ENCODE measurements around the gene AFP.
A peak's percentile ranks its signal among the peaks of the same experiment; 100 is the strongest.

AFP gene

DNA sequence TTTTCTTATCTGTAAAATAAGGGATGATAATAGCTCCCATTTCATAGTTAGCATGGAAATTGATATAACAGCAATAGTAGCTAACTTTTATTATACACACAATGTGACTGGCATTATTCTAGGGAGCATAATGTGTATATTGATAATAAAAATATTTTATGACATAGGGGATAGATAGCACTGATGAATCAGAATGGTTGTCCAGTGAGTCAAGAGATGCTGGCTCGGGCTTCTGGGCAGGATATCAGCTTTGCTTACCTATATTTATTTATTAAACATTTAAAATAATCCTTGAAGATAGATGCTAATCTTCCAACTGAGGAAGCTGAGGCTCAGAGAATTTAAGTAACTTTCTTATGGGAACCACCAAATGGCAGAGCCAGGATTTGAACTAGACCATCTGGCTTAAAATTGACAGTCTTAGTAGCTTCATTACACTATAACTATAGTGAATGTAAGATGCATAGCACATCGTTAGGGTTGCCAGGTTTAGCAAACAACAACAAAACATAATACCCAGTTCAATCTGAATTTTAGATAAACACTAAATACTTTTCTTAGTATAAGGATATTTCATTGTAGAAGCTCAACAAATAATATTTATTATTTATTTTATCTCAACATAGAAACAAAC is 2.7 kb downstream of the AFP start:
- no peak for DNase-seq (ENCODE audit: low read depth)

DNA sequence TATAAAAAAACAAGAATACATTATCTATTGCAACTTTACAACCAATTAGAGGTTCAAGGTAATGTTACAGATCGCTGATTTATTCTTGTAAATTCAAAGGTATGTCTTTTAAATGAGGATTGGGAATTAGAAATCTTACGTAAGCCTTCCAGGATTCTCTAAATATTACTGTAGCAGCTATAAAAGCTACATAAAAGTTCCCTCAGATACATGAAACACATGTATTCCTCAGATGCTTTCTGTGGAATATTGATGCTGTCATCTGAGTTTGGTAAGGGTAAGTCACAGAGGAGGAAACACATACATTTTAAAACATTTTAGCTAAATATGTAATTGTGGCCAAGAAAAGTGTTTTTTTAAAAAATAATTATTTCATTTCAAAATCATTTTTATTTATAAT is 3.4 kb downstream of the AFP start:
- no peak for DNase-seq (ENCODE audit: low read depth)

DNA sequence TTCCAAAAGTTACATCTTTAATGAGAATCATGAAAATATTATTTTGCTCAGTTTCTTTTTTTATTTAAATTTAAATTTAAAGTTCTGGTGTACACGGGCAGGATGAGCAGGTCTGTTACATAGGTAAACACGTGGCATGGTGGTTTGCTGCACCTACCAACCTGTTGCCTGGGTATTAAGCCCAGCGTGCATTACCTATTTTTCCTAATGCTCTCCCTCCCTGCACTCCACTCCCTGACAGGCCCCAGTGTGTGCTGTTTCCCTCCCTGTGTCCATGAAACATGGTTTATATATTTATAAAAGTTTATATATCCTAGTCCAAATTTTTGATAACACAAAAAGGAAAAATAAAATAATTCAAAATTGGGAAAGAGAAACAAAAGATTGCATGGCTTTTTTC is 4.0 kb downstream of the AFP start:
- no peak for DNase-seq (ENCODE audit: low read depth)

DNA sequence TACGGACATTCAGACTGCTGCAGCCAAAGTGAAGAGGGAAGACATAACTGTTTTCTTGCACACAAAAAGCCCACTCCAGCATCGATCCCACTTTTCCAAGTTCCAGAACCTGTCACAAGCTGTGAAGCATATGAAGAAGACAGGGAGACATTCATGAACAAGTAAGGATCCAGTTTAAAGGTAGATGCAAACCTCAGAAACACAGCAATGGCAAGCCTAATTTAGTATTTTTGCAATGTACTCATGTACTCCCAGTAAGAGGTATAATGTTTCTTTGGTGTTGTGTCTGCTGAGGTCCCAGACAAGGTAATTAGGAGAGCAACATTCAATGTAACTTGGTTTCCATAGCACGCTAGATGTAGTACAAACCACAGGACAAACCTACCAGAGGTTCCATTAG is 4.6 kb downstream of the AFP start:
- DNase-seq (ENCODE audit: low read depth) = no peak

DNA sequence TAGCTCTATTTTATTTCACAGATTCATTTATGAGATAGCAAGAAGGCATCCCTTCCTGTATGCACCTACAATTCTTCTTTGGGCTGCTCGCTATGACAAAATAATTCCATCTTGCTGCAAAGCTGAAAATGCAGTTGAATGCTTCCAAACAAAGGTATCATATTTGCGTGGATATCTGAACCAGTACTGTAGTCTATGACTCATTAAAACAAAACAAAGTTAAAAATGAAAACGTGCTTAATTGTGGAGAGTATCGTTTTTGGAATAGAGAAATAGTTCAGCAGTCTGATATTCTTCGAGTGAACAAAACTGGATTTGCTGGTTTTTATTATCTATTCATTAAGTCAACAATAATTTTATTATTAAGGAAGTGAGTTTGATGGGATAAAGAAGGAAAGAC is 6.3 kb downstream of the AFP start:
- DNase-seq (ENCODE audit: low read depth) = no peak

DNA sequence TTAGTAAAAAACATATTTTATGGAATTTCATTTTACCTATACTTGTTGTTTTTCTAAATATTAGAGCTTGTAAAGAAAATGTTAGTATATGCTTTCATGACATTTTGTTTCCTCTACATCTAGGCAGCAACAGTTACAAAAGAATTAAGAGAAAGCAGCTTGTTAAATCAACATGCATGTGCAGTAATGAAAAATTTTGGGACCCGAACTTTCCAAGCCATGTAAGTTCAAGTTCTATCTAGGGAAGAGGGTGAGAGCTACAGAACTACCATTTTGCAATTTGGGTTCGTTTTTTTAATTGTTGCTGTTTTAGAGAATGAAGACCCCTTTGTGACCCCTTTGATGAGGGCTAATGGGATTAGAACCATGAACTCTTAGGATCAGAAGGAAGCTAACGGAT is 7.2 kb downstream of the AFP start:
- no peak for DNase-seq (ENCODE audit: low read depth)

DNA sequence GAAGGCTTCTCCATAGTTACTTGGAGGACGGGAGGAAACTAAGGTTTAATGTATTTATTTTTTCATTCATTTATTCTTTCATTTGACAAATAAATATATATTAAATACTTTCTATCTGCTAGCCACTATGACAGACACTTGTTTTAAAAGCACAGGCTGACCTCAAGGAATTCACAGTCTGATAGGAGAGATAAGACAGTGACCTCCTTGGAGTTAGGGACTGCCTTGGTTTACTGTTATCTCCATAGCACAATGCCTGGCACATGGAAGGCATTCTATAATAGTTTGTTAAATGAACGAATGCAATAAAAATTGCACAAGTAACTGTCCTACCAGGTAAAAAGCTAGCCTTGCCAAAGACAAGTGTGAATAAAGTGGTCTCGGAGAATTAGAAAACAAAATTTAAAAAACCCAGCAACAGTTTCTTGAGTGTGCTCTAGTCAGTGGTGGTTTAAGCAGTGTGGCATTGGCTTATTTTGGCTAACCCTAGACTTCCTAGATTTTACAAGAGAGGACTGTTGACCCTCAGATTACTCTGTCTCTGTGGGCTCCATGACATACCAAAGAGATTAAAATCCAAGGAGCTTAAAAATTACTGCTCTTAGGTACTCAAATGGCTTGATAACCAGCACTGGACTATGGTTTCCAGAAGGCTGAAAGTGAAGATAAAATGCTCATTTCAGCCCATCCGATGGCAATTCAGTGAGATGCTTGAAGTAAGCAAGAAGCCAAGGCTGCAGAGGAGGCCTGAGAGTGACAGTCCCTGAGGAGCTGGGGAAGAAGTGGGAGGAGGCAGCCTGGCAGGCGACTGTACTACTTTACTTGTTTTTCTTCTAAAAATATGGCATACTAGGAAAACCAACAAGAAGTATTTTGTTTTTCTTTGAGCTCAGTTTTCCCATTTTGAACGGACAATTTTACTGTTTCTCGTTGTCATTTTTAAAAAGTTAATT is 9.6 kb downstream of the AFP start:
- DNase-seq (ENCODE audit: low read depth) = no peak

DNA sequence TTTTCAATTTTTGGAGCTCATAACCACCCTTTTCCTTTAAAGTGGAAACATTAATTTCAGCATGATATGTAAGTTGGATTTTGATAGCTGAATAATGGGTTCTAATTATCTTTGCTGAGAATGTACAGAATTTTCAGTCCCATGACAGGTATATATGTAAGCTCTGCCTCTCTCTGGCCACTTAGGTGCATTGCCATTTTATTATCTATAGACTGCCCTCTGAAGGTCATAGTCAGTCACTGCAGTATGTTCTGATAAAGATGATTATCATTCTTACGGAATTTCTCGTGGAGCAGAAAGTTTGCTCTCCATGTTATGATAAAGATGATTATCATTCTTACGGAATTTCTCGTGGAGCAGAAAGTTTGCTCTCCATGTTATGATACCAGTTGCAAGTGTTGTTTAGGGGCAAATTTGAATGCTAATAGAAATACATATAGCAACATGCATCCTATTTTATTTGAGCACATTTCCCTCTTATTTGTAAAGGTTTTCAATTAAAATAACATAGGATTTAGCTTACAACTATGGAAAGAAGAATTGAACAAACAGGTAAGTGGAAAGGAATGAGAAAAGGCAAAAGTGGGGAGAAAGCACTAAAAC is 10.4 kb downstream of the AFP start:
- no peak for DNase-seq (ENCODE audit: low read depth)

DNA sequence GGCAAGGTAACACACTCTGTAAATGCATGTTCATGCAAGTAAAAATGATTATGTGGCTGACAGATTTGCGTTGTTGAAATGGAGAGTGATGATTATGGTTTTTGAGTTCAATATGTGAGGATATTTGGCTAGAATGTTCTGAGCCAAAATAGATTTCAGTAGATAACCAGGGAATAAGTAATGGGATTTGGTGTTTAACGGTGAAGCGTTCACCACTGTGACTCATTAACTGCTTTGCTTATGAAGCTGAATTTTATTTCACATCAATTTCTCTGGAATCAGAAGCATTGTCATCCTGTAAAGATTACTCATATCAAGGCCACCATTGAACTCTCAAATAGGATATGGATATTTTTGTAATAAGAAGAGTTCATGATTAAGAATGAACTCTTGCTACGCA is 11.7 kb downstream of the AFP start:
- peak; percentile 43 for DNase-seq (ENCODE audit: low read depth)

DNA sequence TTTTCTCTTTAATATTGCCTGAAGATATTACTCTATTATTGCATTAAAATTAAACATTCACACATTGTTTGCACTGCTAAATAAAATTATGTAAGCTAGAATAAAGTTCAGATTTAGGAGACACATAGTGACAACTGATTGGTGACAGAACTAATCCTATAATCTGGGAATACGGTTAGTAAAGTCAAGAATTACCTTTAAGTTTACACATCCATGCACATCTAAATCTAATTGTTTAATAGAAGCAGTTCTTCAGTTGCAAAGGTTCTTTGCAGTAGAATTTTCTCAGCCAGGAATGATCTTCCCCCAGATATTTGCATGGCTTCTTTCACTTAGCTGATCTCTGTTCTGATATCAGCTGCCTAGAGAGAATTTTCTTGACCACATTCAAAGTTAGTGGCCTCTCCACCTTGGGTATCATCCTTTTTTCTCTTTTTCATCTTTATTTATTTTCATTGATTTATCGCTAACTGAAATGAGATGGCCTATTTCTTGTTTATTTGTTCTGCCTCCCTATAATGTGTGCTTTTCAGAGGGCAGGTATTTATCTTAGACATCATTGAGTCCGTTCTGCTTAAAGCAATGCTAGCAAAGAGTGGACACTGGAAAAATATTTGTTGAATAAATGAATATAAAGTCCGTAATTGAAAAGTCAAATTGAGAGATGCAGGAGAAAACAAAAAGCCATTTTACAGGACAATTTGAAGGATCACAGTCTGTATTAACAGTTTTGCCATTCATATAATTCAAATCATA is 12.6 kb downstream of the AFP start:
- no peak for DNase-seq (ENCODE audit: low read depth)

DNA sequence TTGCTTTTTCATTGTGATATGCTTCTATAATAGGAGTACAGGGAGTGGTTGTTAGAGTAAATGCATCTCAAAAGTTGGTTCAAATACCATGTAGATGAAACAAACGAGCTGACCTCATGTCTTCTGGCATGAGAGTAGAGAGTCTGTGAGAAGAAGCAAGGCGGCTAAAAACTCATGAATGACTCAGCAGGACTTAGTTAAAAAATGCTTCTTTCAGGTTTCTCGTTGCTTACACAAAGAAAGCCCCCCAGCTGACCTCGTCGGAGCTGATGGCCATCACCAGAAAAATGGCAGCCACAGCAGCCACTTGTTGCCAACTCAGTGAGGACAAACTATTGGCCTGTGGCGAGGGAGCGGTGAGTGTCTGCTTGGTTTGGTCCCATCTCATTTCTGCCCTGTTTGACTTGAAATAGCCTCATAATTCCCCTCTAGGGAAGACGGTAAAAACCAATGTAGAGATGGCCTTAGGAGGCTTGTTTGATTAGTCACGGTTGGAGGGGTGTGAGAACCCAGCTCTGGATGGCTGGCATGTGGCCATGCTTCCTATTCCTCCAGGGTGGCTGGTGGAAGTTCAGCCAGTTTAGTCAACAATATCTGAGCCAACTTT is 14.5 kb downstream of the AFP start:
- peak; percentile 94 for DNase-seq (ENCODE audit: low read depth)

DNA sequence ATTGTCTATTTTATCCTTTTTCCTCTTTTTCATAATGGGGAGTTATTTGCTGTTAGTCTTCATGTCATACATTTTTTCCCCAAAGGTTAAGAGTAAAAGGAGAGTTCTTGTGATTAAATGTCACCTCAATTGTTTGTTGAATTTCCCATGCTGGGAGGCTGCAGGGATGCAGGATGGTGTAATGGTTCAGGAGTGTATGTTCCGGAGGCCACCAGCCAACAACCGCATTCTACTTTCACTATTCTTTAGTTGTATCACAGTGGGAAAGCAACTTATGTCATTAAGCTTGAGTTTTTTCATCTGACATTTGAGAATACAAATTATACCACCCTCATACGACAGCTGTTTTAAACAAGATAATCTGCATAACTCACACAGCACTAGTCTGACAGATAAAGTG is 15.4 kb downstream of the AFP start:
- DNase-seq (ENCODE audit: low read depth) = peak; percentile 68

DNA sequence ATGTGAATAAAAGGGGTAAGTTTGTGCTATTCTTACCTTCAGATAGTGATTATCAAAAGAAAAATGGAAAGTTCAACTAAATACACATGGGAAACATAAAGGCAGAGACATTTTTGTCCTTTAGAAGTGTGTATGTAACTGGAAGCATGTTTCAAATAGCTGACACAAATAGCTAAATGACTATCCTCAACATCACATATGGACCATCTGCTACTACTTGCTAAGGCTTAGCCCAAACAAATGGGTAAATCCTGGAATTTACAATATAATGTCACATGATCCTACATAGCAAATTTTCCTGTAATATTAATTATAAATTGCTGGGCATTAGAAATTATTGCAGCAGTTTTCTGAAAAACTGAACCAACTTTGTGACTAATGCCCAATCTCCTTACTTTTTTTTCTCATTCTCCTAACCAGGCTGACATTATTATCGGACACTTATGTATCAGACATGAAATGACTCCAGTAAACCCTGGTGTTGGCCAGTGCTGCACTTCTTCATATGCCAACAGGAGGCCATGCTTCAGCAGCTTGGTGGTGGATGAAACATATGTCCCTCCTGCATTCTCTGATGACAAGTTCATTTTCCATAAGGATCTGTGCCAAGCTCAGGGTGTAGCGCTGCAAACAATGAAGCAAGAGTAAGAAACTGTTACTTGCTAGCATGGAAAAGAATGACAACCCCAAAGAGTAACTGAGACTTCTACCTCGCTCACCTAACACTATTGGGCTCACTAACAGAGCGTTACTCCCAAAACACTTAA is 16.1 kb downstream of the AFP start:
- DNase-seq (ENCODE audit: low read depth) = no peak

DNA sequence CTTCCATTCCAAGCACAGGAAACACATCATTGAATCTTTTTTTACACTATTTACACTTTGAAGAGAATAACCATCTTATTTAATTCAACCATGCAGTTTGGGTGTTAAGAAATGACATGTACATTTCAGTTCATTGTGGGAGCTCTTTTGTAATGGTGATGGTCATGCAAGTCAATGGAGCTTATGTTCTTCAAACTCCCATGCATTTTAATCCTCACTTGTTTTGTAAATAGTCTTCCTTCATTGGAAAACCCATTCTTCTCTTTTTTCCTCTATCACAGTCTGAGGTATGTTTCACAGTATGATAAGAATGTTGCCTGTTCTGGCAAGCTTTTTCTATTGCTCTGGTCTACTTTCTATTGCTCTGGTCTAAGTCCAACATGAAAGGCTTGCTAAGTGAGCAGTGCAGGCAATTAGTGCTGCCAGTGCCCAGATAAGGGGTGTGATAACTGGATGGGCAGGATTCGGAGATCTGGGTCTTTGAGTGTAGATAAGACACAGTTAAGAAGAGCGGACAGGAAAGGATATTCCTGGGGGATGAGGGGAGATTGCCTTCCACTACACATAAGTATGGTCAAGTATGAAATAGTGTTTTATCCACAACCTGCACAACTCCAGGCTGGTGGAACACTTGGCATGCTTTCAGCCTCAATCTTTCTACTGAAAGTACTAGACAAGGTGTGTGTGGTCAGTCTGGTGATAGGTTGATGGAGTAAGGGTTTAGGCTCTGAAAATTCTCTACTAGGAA is 17.1 kb downstream of the AFP start:
- no peak for DNase-seq (ENCODE audit: low read depth)

DNA sequence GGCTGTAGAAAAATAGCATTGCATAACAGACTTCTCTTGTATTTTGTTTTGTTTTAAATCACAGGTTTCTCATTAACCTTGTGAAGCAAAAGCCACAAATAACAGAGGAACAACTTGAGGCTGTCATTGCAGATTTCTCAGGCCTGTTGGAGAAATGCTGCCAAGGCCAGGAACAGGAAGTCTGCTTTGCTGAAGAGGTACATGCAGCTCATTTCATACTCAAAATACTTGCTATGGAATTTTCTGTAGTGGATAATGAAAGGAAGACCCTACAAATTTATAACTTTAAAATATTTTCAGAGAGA is 17.6 kb downstream of the AFP start:
- no peak for DNase-seq (ENCODE audit: low read depth)

DNA sequence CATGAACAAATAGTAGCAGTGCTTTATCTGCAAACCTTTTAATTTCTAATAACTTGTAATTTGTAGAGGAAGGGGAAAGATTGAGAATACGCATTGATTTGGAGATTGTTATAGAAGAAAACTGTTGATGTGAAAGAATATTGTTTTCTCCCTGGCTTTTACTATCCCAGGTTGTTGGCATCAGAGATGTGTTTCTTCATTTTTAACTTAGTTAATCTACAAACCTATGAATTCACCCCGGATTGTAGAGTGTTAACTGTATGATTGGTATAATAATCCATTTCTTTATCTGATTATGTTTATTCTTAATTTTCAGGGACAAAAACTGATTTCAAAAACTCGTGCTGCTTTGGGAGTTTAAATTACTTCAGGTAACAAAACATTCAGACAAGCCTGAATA is 18.9 kb downstream of the AFP start:
- DNase-seq (ENCODE audit: low read depth) = no peak

DNA sequence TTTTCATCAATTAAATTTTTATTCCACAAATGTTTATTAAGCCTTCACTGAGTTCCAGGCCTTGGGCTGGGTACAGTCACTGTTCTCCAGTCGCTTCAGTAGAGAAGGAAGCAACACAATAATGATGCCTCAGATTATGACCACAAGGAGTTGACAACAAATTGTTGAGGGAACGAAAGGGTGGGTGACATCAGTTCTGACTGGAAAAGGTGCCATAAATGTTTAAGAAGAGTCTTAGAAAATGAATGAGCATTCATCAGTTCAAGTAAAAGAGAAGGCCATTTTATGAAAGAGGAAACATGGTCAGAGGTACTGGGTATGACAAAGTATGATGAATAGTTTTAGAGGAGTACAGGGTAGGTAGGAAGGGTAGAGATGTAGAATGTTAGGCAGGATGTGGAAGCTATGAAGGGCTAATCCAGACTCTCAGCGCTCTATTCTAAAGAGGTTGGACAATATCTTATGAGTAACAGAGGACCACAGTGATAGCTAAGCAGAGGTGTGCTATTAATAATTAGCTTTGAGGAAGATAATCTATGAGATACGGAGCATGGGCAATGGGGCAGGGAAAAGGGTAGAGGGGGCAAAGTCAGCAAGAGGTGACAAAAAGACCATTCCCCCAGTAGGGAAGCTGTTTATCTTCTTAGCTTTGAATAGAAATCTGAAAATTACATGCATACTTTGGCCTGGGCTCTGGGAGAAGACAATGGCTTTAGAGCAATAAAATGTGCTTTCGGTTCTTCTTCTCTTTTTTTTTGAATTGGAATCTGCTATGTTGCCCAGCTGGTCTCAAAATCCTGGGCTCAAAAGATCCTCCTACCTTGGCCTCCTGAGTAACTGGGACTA is 20.4 kb downstream of the AFP start:
- no peak for DNase-seq (ENCODE audit: low read depth)

DNA sequence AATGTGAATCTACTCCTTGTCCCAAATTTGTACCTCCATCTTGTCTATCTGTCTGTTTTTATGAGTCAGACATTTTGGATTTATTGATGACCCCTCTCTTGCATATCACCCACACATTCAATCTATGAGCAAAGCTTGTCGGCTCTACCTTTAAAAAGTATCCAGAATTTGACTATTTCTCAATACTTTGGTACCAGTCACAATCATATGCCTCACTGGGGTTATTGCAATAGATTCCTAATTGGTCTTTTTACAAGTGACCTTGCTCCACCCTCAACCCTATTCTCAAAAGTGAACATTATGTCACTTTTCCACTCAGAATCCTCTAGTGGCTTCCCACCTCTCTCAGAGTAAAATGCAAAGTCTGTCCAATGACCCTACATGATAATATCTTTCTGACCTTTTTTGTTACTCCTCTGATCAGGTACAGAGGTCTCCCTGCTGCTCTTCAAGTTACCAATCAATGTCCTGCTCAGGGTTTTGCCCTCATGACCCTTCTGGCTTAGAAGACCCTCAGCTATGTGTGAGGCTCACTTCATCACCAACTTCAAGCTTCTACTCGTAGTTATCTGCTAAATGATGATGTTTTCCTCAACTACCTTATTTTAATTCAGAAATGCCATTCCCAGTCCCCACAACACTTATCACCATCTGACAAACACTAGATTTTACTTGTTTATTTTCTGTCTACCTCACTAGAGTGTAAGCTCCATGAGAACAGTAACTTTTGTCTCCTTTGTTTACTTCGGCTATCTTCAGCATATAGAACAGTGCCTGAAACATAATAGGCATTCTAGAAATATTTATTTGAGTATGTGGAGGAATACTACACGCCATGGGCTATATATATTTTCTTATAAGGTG is 22.4 kb downstream of the AFP start:
- DNase-seq (ENCODE audit: low read depth) = no peak

DNA sequence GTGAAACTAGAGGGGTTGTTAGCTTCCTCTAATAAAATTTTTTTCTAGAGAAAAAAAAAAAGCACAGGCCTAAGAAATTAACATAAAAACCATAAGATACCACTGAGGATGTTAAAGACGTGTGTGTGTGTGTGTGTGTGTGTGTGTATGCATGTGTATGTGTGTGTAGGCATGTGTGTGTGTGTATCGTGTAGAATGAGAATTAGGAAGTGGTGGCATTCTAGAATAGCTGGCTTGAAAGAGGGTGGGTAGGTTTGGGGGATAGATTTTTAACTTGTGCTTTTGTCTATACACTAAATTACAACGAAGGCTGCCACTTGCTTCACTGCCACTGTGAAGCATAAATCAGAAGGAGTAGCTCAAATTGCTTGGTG is 23.0 kb downstream of the AFP start:
- DNase-seq (ENCODE audit: low read depth) = no peak
